BLaER1 treated with 17β-estradiol and CSF1 and Interleukin-3, amounts not matched to agents 10 nM and 100 nM (cell line): ENCODE measurements around the gene SPINDOC.
A peak's percentile ranks its signal among the peaks of the same experiment; 100 is the strongest.

ENCODE experiments used
- H3K27ac ChIP-seq, 11 experiments: shearing (Covaris generic); formaldehyde crosslinking; 2 replicates each; pipeline ENCODE4 v1.8.1; 2022
- H3K27me3 ChIP-seq, 11 experiments: shearing (Covaris generic); formaldehyde crosslinking; 2 replicates each; pipeline ENCODE4 v1.8.1; 2022
- H3K36me3 ChIP-seq, 11 experiments: shearing (Covaris generic); formaldehyde crosslinking; 2 replicates each; pipeline ENCODE4 v1.8.1; 2022
- H3K4me1 ChIP-seq, 10 experiments: shearing (Covaris generic); formaldehyde crosslinking; 2 replicates each; pipeline ENCODE4 v1.8.1; 2022
- H3K4me2 ChIP-seq, 11 experiments: shearing (Covaris generic); formaldehyde crosslinking; 2 replicates each; pipeline ENCODE4 v1.8.1; 2022
- H3K4me3 ChIP-seq, 10 experiments: shearing (Covaris generic); formaldehyde crosslinking; 2 replicates each; pipeline ENCODE4 v1.8.1; 2022
- H3K9ac ChIP-seq, 11 experiments: shearing (Covaris generic); formaldehyde crosslinking; 2 replicates each; pipeline ENCODE4 v1.8.1; 2022
- H3K9me3 ChIP-seq, 11 experiments: shearing (Covaris generic); formaldehyde crosslinking; replicated peaks in 1 of 11; 2 replicates each; pipeline ENCODE4 v1.8.1; 2022
- H4K20me1 ChIP-seq, 11 experiments: shearing (Covaris generic); formaldehyde crosslinking; 2 replicates each; pipeline ENCODE4 v1.8.1; 2022
- Cebpa-rat ChIP-seq, 11 experiments: shearing (Covaris generic); IDR thresholded peaks; 2 replicates each; pipeline ENCODE4 v1.8.1; 2022

SPINDOC gene

GRCh38 chr11:63775191-63775590 is 38.1 kb upstream of the SPINDOC start:
- H3K4me1 ChIP-seq, result peaks cover 0 to 5% (median under 1%) of the 10 kb centered on the region in 10 experiments; a peak in 11 of 20 replicates
- H3K9me3 ChIP-seq, result 0 out of 22 replicates have a peak, but pooled peaks cover 0 to 4% (median 0%) of the 10 kb centered on the region in 11 experiments
- TF ChIP-seq Cebpa-rat (IDR thresholded peaks at IDR 0.05), result no peak
- H3K9ac ChIP-seq, result no peak overlapping the region
- no peak overlapping the region for H3K4me3 ChIP-seq
- H3K4me2 ChIP-seq, result no peak overlapping the region
- H3K36me3 ChIP-seq, result no peaks in the 10 kb centered on the region
- H3K27ac ChIP-seq, result no peak overlapping the region
- peaks cover 0 to 3% (median 0%) of the 10 kb centered on the region in 11 experiments; a peak in 3 of 22 replicates for H4K20me1 ChIP-seq
- peaks cover 0 to 26% (median 14%) of the 10 kb centered on the region in 11 experiments; a peak in 21 of 22 replicates for H3K27me3 ChIP-seq

GRCh38 chr11:63779039-63779438 is 34.2 kb upstream of the SPINDOC start:
- Histone ChIP-seq H3K36me3 (no peaks in the 10 kb centered on the region), H3K4me3 (no peak overlapping the region), H3K27me3 (no peaks in the 10 kb centered on the region), H4K20me1 (no peaks in the 10 kb centered on the region), H3K4me1 (peaks cover 0 to 8% (median 6%) of the 10 kb centered on the region in 10 experiments; a peak in 14 of 20 replicates), H3K9me3 (0 out of 22 replicates have a peak, but pooled peaks cover 0 to 4% (median 0%) of the 10 kb centered on the region in 11 experiments), H3K27ac (no peak overlapping the region), H3K9ac (no peak overlapping the region), H3K4me2 (no peak overlapping the region)
- no peak for TF ChIP-seq Cebpa-rat (IDR thresholded peaks at IDR 0.05)

GRCh38 chr11:63782749-63783148 is 30.5 kb upstream of the SPINDOC start:
- H3K9me3 ChIP-seq, result no peaks in the 10 kb centered on the region

GRCh38 chr11:63783925-63784592 is 29.2 kb upstream of the SPINDOC start:
- peak overlapping the region in 1 of 11 experiments; percentile 18; a peak in 1 of 22 replicates for H3K9ac ChIP-seq
- no peak for TF ChIP-seq Cebpa-rat (IDR thresholded peaks at IDR 0.05)
- H3K4me2 ChIP-seq, result peak overlapping the region in 10 of 11 experiments; percentile 3 to 56 (median 32); a peak in 11 of 22 replicates

More at GRCh38 chr11:63782749-63783148, 30.5 kb upstream of the SPINDOC start:
- H3K4me1 ChIP-seq, result peaks cover 0 to 12% (median 10%) of the 10 kb centered on the region in 10 experiments; a peak in 14 of 20 replicates
- H3K36me3 ChIP-seq, result no peaks in the 10 kb centered on the region
- no peaks in the 10 kb centered on the region for H4K20me1 ChIP-seq
- no peak overlapping the region for H3K4me2 ChIP-seq
- H3K27me3 ChIP-seq, result no peaks in the 10 kb centered on the region
- no peak overlapping the region for H3K4me3 ChIP-seq
- TF ChIP-seq Cebpa-rat (IDR thresholded peaks at IDR 0.05), result no peak
- no peak overlapping the region for H3K9ac ChIP-seq
- H3K27ac ChIP-seq, result no peak overlapping the region

GRCh38 chr11:63785823-63786222 is 27.4 kb upstream of the SPINDOC start:
- Histone ChIP-seq H3K4me1 (peaks cover 5 to 18% (median 13%) of the 10 kb centered on the region in 10 experiments; a peak in 15 of 20 replicates), H3K9ac (no peak overlapping the region), H3K27me3 (no peaks in the 10 kb centered on the region), H4K20me1 (no peaks in the 10 kb centered on the region), H3K27ac (no peak overlapping the region), H3K4me3 (no peak overlapping the region), H3K36me3 (no peaks in the 10 kb centered on the region), H3K9me3 (peaks cover 10 to 18% (median 11%) of the 10 kb centered on the region in 11 experiments), H3K4me2 (no peak overlapping the region)
- TF ChIP-seq Cebpa-rat (IDR thresholded peaks at IDR 0.05), result no peak

More at GRCh38 chr11:63783925-63784592, 29.2 kb upstream of the SPINDOC start:
- Histone ChIP-seq H3K9me3 (peaks cover 0 to 3% (median 0%) of the 10 kb centered on the region in 11 experiments; a peak in 3 of 22 replicates), H3K27me3 (no peaks in the 10 kb centered on the region), H3K4me3 (no peak overlapping the region), H4K20me1 (no peaks in the 10 kb centered on the region), H3K36me3 (no peaks in the 10 kb centered on the region), H3K27ac (peak overlapping the region in 8 of 11 experiments; percentile 12 to 59 (median 46); a peak in 12 of 22 replicates), H3K4me1 (peaks cover 0 to 12% (median 10%) of the 10 kb centered on the region in 10 experiments; a peak in 14 of 20 replicates)

- no peaks in the 10 kb centered on the region for H3K27me3 ChIP-seq
- H3K36me3 ChIP-seq, result peaks cover 0 to 6% (median 0%) of the 10 kb centered on the region in 11 experiments; a peak in 2 of 22 replicates
- peaks cover 40 to 68% (median 56%) of the 10 kb centered on the region in 11 experiments for H3K9me3 ChIP-seq
- no peak overlapping the region for H3K4me2 ChIP-seq
- TF ChIP-seq Cebpa-rat (IDR thresholded peaks at IDR 0.05), result no peak
- H3K27ac ChIP-seq, result peak overlapping the region in 2 of 11 experiments; percentile 18 to 23; a peak in 7 of 22 replicates
- peak overlapping the region in 1 of 10 experiments; percentile 14; a peak in 1 of 20 replicates for H3K4me3 ChIP-seq
- no peaks in the 10 kb centered on the region for H4K20me1 ChIP-seq
- no peak overlapping the region for H3K9ac ChIP-seq
- peaks cover 0 to 16% (median 11%) of the 10 kb centered on the region in 10 experiments; a peak in 12 of 20 replicates for H3K4me1 ChIP-seq
These were observed 21.6 kb upstream of the SPINDOC start for GRCh38 chr11:63791495-63792167.

- no peaks in the 10 kb centered on the region for H4K20me1 ChIP-seq
These were observed 20.1 kb upstream of the SPINDOC start for GRCh38 chr11:63793161-63793560.

GRCh38 chr11:63795066-63795465 is 18.2 kb upstream of the SPINDOC start:
- peaks cover 0 to 6% (median 0%) of the 10 kb centered on the region in 11 experiments; a peak in 2 of 22 replicates for H3K36me3 ChIP-seq
- H3K4me3 ChIP-seq, result no peak overlapping the region
- no peaks in the 10 kb centered on the region for H3K27me3 ChIP-seq
- H3K27ac ChIP-seq, result no peak overlapping the region
- H3K4me2 ChIP-seq, result peak overlapping the region in 3 of 11 experiments; percentile 10 to 16 (median 11); a peak in 2 of 22 replicates
- TF ChIP-seq Cebpa-rat (IDR thresholded peaks at IDR 0.05), result no peak
- H3K9me3 ChIP-seq, result peaks cover 44 to 69% (median 60%) of the 10 kb centered on the region in 11 experiments
- no peaks in the 10 kb centered on the region for H4K20me1 ChIP-seq
- H3K9ac ChIP-seq, result no peak overlapping the region
- H3K4me1 ChIP-seq, result peaks cover 0 to 15% (median 10%) of the 10 kb centered on the region in 10 experiments; a peak in 12 of 20 replicates

More at GRCh38 chr11:63793161-63793560, 20.1 kb upstream of the SPINDOC start:
- H3K4me2 ChIP-seq, result 0 out of 22 replicates have a peak overlapping the region, but pooled peaks of 1 of the 11 experiments have one; percentile 1
- no peaks in the 10 kb centered on the region for H3K27me3 ChIP-seq
- peaks cover 0 to 6% (median 0%) of the 10 kb centered on the region in 11 experiments; a peak in 2 of 22 replicates for H3K36me3 ChIP-seq
- peaks cover 46 to 76% (median 62%) of the 10 kb centered on the region in 11 experiments for H3K9me3 ChIP-seq
- no peak for TF ChIP-seq Cebpa-rat (IDR thresholded peaks at IDR 0.05)
- no peak overlapping the region for H3K27ac ChIP-seq
- no peak overlapping the region for H3K4me3 ChIP-seq
- H3K4me1 ChIP-seq, result peaks cover 0 to 16% (median 11%) of the 10 kb centered on the region in 10 experiments; a peak in 12 of 20 replicates
- no peak overlapping the region for H3K9ac ChIP-seq
